Vagina (tissue), 2 donors: ENCODE measurements around the gene FGF14. TPM values are rescaled to one million over a fixed set of nuclear protein-coding genes. Genes with fewer than 3 reads are reported as not detected.
A peak's percentile ranks its signal among the peaks of the same experiment; 100 is the strongest.

Source experiments
- DNase-seq, 2 donors: peaks; one replicate each; pipeline ENCODE4 v3.0.0-alpha.2; 2017; ENCODE audit errors: extremely low spot score in 2 of 2
- H3K27ac ChIP-seq: fragments of 200-600 bp; sonication (generic); one replicate; pipeline ENCODE4 v1.5.1; 2019
- H3K27me3 ChIP-seq: fragments of 200-600 bp; sonication (generic); one replicate; pipeline ENCODE4 v1.5.1; 2019
- H3K36me3 ChIP-seq, 2 donors: fragments of 200-600 bp; sonication (generic); one replicate each; pipeline ENCODE4 v1.5.1; 2017 to 2019
- H3K4me1 ChIP-seq: fragments of 200-600 bp; sonication (generic); one replicate; pipeline ENCODE4 v1.5.1; 2019
- H3K4me3 ChIP-seq, 2 donors: fragments of 200-600 bp; sonication (generic); 1 replicate in 1 of 2; 2 replicates in 1 of 2; pipeline ENCODE4 v1.5.1; 2016 to 2019
- H3K9me3 ChIP-seq: fragments of 200-600 bp; sonication (generic); one replicate; pipeline ENCODE4 v1.5.1; 2019
- CTCF ChIP-seq, 3 experiments: fragments of 450-650 bp in 2 of 3; fragments of 200-600 bp in 1 of 3; sonication (generic) in 1 of 3; IDR thresholded peaks; one replicate each; pipeline ENCODE4 v1.5.1; 2017 to 2019; ENCODE audit warnings: antibody characterized with exemption in 3 of 3, mild to moderate bottlenecking in 2 of 3, moderate library complexity in 2 of 3
- POLR2A ChIP-seq, 2 donors: fragments of 450-650 bp; IDR thresholded peaks; one replicate each; pipeline ENCODE4 v1.6.1; 2017; ENCODE audit warnings: antibody characterized with exemption in 2 of 2, mild to moderate bottlenecking in 2 of 2, moderate library complexity in 2 of 2
- POLR2AphosphoS5 ChIP-seq, 2 donors: sonication (generic); formaldehyde crosslinking; IDR thresholded peaks; one replicate each; pipeline ENCODE4 v1.9.0; 2017; ENCODE audit warnings: antibody characterized with exemption in 2 of 2, mild to moderate bottlenecking in 2 of 2, low read depth in 1 of 2; ENCODE audit not compliant: insufficient read depth in 1 of 2
- intact Hi-C: fragments of 100-400 bp; cut with DNase I; formaldehyde crosslinking; loops from one replicate; pipeline ENCODE4 v1.15.1; 2023
- total RNA-seq: library from RNA; depleted of rRNA; stranded (reverse); fragments of >200 nt; gene quantifications from one replicate; pipeline ENCODE4 v1.2.3, GENCODE V29; 2016

FGF14 gene
- total RNA-seq, 1 donor from 2014 or later, result 3.4 TPM

GRCh38 chr13:102136735-102137296 lies 265.0 kb downstream of the FGF14 start:
- Histone ChIP-seq H3K9me3 (no peaks in the 10 kb centered on the region), H3K36me3 (no peaks in the 10 kb centered on the region), H3K27me3 (no peaks in the 10 kb centered on the region), H3K4me3 (no peak overlapping the region), H3K27ac (no peak overlapping the region), H3K4me1 (no peaks in the 10 kb centered on the region)
- intact Hi-C loops, result no loop called here
- DNase-seq, result no peak
- TF ChIP-seq CTCF (IDR thresholded peaks at IDR 0.05) (no peak), POLR2AphosphoS5 (IDR thresholded peaks at IDR 0.05; ENCODE audit: insufficient read depth in 1 of 2, low read depth in 1 of 2) (no peak), POLR2A (IDR thresholded peaks at IDR 0.05) (no peak)

- no peak overlapping the region for H3K27ac ChIP-seq
- no peak for TF ChIP-seq POLR2AphosphoS5 (IDR thresholded peaks at IDR 0.05; ENCODE audit: insufficient read depth in 1 of 2, low read depth in 1 of 2)
- no peak for TF ChIP-seq CTCF (IDR thresholded peaks at IDR 0.05)
- TF ChIP-seq POLR2A (IDR thresholded peaks at IDR 0.05), result no peak
- peaks cover 6% of the 10 kb centered on the region for H3K4me1 ChIP-seq
- H3K27me3 ChIP-seq, result no peaks in the 10 kb centered on the region
- intact Hi-C loops, result no loop called here
- no peaks in the 10 kb centered on the region for H3K36me3 ChIP-seq
- H3K9me3 ChIP-seq, result no peaks in the 10 kb centered on the region
- H3K4me3 ChIP-seq, result no peak overlapping the region
- DNase-seq, result no peak
Observed at GRCh38 chr13:102132777-102133295, 269.0 kb downstream of the FGF14 start.

- TF ChIP-seq POLR2A (IDR thresholded peaks at IDR 0.05) (no peak), CTCF (IDR thresholded peaks at IDR 0.05) (no peak), POLR2AphosphoS5 (IDR thresholded peaks at IDR 0.05; ENCODE audit: insufficient read depth in 1 of 2, low read depth in 1 of 2) (no peak)
- H3K4me1 ChIP-seq, result peaks cover 6% of the 10 kb centered on the region
- no peaks in the 10 kb centered on the region for H3K36me3 ChIP-seq
- H3K27me3 ChIP-seq, result no peaks in the 10 kb centered on the region
- no peak overlapping the region for H3K4me3 ChIP-seq
- no peaks in the 10 kb centered on the region for H3K9me3 ChIP-seq
- intact Hi-C loops, result no loop called here
- no peak overlapping the region for H3K27ac ChIP-seq
- no peak for DNase-seq
Observed at GRCh38 chr13:102131246-102131645, 270.6 kb downstream of the FGF14 start.

DNA sequence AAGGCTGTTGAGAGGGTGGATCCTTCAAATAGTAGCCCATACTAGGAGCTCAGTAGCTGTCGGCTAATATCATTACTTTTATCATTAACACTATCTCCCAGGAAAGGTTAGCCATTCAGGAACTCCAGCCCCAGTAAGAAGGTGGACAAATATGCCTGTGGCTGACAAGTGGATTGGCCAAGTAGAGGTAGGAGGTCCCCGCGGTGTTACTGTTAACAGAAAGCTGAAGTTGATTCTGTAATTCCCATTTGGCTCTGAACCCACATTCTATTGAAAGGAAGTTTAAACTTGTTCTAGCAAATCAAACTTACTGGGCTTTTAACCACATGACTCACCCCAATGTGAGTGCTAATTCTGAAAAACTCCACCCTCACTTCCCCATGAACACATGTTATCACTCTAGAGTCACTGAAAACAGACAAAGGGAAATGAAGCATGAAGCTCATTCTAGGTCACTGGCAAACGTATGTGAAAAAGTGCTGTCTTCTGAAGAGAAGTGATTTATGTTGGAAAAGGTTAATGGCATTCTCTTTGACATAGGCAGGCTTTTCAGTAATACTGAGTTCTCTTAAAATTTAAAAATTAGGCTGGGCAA lies 273.5 kb downstream of the FGF14 start:
- H3K27me3 ChIP-seq, result no peaks in the 10 kb centered on the region

More for the DNA sequence above, 273.5 kb downstream of the FGF14 start:
- Histone ChIP-seq H3K36me3 (no peaks in the 10 kb centered on the region), H3K4me1 (peaks cover 6% of the 10 kb centered on the region), H3K27ac (peak overlapping the region; percentile 46), H3K9me3 (no peaks in the 10 kb centered on the region), H3K4me3 (no peak overlapping the region)
- no peak for DNase-seq
- intact Hi-C loops, result no loop called here
- no peak for TF ChIP-seq CTCF (IDR thresholded peaks at IDR 0.05)
- peak in 1 of 2 donors; percentile 86 for TF ChIP-seq POLR2AphosphoS5 (IDR thresholded peaks at IDR 0.05; ENCODE audit: insufficient read depth in 1 of 2, low read depth in 1 of 2)
